ENCODE results near the gene IL1RL1.

- TF ChIP-seq CTCF (conservative IDR thresholded peaks at IDR 0.05; ENCODE audit: low read depth, low read length) (no peak), EZH2 (IDR thresholded peaks at IDR 0.05; ENCODE audit: low read length, unreplicated experiment) (no peak), EZH2phosphoT487 (IDR thresholded peaks at IDR 0.05; ENCODE audit: borderline replicate concordance, low read length) (no peak)
Measured at GRCh38 chr2:102306125-102306524, 5.2 kb upstream of the IL1RL1 start.
